Limb (tissue), 2 donors: ENCODE data around the gene SH2B2.
"Not testable (repeated sequence)": the region's sequence is repeated elsewhere in the genome, so short reads cannot be mapped to it uniquely, and the experiment has no call there.

Experiments
- DNase-seq, 2 donors: peaks; one replicate each; pipeline ENCODE4 v3.0.0-alpha.2; 2016; ENCODE audit errors: extremely low spot score in 2 of 2

SH2B2 gene

GRCh38 chr7:102305414-102306268 lies 19.0 kb downstream of the SH2B2 start:
- DNase-seq, result no peak

GRCh38 chr7:102306916-102307677 lies 20.4 kb downstream of the SH2B2 start:
- DNase-seq, result peak in 1 of 2 donors; percentile 51

GRCh38 chr7:102310414-102310815 lies 23.7 kb downstream of the SH2B2 start:
- DNase-seq, result peak in 1 of 2 donors; percentile 40

GRCh38 chr7:102312317-102312716 lies 25.6 kb downstream of the SH2B2 start:
- DNase-seq, result no peak

- DNase-seq, result no peak
These were observed 27.5 kb downstream of the SH2B2 start for GRCh38 chr7:102313997-102314780.

GRCh38 chr7:102317231-102318059 lies 30.8 kb downstream of the SH2B2 start:
- no peak for DNase-seq

- DNase-seq, result no peak
These were observed 31.9 kb downstream of the SH2B2 start for GRCh38 chr7:102318482-102318971.

GRCh38 chr7:102319671-102320070 lies 33.0 kb downstream of the SH2B2 start:
- no peak for DNase-seq

GRCh38 chr7:102320181-102320580 lies 33.5 kb downstream of the SH2B2 start:
- no peak for DNase-seq

GRCh38 chr7:102320601-102321350 lies 34.1 kb downstream of the SH2B2 start:
- DNase-seq, result no peak

GRCh38 chr7:102321351-102322201 lies 34.9 kb downstream of the SH2B2 start:
- DNase-seq, result peak in 1 of 2 donors; percentile 58

GRCh38 chr7:102322202-102322715 lies 35.6 kb downstream of the SH2B2 start:
- no peak for DNase-seq

GRCh38 chr7:102323914-102324195 lies 37.2 kb downstream of the SH2B2 start:
- DNase-seq, result no peak

GRCh38 chr7:102325106-102325505 lies 38.4 kb downstream of the SH2B2 start:
- not testable (repeated sequence) for DNase-seq

- DNase-seq, result no peak
These were observed 39.7 kb downstream of the SH2B2 start for GRCh38 chr7:102326157-102326889.

- DNase-seq, result not testable (repeated sequence)
These were observed 40.5 kb downstream of the SH2B2 start for GRCh38 chr7:102327183-102327582.

GRCh38 chr7:102328863-102329262 lies 42.2 kb downstream of the SH2B2 start:
- DNase-seq, result not testable (repeated sequence)

- not testable (repeated sequence) for DNase-seq
These were observed 42.7 kb downstream of the SH2B2 start for GRCh38 chr7:102329366-102329765.
